GM18951 (cell line): ENCODE results near the gene FAM83D.

ENCODE experiments used
- POLR2A ChIP-seq: IDR thresholded peaks from 4 replicates; pipeline ENCODE4 v1.6.1; 2011; ENCODE audit warnings: mild to moderate bottlenecking; ENCODE audit not compliant: insufficient read length, insufficient read depth; ENCODE audit errors: extremely low read depth
- in situ Hi-C: fragments of 300-500 bp; cut with MboI; formaldehyde crosslinking; loops from one replicate; pipeline ENCODE4 v1.12.0; 2022; ENCODE audit warnings: low sequenced_read_pairs, mixed read lengths, inconsistent platforms; ENCODE audit not compliant: unreplicated experiment

The FAM83D gene

GRCh38 chr20:38889050-38889449 is 37.2 kb upstream of the FAM83D start:
- TF ChIP-seq POLR2A = no peak

GRCh38 chr20:38889792-38890496 is 36.3 kb upstream of the FAM83D start:
- in situ Hi-C loops = no loop called here
- TF ChIP-seq POLR2A = no peak

More at GRCh38 chr20:38889050-38889449, 37.2 kb upstream of the FAM83D start:
- in situ Hi-C loops = no loop called here

- in situ Hi-C loops = no loop called here
- TF ChIP-seq POLR2A = no peak
Measured at GRCh38 chr20:38890497-38890818, 35.8 kb upstream of the FAM83D start.

- in situ Hi-C loops = no loop called here
- TF ChIP-seq POLR2A = no peak
Measured at GRCh38 chr20:38892091-38892981, 33.9 kb upstream of the FAM83D start.

- in situ Hi-C loops = no loop called here
- no peak for TF ChIP-seq POLR2A
Measured at GRCh38 chr20:38893056-38893564, 33.1 kb upstream of the FAM83D start.

GRCh38 chr20:38893565-38894090 is 32.6 kb upstream of the FAM83D start:
- in situ Hi-C loops = no loop called here
- TF ChIP-seq POLR2A = peak; percentile 27

- no peak for TF ChIP-seq POLR2A
- in situ Hi-C loops = no loop called here
Measured at GRCh38 chr20:38894091-38894847, 31.9 kb upstream of the FAM83D start.

- in situ Hi-C loops = no loop called here
- TF ChIP-seq POLR2A = no peak
Measured at GRCh38 chr20:38895098-38895949, 30.9 kb upstream of the FAM83D start.

- in situ Hi-C loops = no loop called here
- TF ChIP-seq POLR2A = no peak
Measured at GRCh38 chr20:38896009-38896594, 30.1 kb upstream of the FAM83D start.

GRCh38 chr20:38897267-38897666 is 28.9 kb upstream of the FAM83D start:
- no peak for TF ChIP-seq POLR2A
- in situ Hi-C loops = no loop called here

- in situ Hi-C loops = loop anchor here (10.0 kb wide), 1 partner anchor 256 kb away; no protein-coding TSS in a partner anchor
- no peak for TF ChIP-seq POLR2A
Measured at GRCh38 chr20:38900606-38901005, 25.6 kb upstream of the FAM83D start.

- in situ Hi-C loops = loop anchor here (10.0 kb wide), 1 partner anchor 258 kb away; no protein-coding TSS in a partner anchor
- no peak for TF ChIP-seq POLR2A
Measured at GRCh38 chr20:38902601-38903000, 23.6 kb upstream of the FAM83D start.
